ENCODE data around the gene FKBP2.

Gene FKBP2

DNA sequence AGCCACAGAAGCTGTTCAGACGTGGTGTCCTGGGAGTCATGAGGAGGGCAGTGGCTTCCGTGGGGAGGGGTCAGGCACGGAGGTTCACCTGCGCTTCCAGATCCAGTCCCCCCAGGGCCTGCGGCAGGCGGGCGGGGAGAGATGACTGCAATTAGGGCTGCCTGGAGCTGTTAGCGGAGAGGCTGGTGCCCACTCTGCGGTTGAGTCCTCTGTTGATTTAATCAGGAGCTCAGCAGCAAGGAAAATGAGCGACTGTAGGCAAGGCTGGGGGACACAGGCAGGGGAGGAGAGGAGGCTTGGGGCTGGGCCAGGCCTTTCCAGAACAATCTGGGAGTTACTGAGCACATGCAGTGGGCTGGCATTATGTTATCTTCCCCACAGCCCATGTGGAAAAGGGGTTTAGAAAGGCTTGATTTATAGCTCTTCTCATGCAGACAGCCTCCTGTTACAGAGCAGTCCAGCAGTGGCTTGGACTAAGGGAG is 23.5 kb downstream of the FKBP2 start:
- DNase-seq (ENCODE audit: low read depth): no peak

DNA sequence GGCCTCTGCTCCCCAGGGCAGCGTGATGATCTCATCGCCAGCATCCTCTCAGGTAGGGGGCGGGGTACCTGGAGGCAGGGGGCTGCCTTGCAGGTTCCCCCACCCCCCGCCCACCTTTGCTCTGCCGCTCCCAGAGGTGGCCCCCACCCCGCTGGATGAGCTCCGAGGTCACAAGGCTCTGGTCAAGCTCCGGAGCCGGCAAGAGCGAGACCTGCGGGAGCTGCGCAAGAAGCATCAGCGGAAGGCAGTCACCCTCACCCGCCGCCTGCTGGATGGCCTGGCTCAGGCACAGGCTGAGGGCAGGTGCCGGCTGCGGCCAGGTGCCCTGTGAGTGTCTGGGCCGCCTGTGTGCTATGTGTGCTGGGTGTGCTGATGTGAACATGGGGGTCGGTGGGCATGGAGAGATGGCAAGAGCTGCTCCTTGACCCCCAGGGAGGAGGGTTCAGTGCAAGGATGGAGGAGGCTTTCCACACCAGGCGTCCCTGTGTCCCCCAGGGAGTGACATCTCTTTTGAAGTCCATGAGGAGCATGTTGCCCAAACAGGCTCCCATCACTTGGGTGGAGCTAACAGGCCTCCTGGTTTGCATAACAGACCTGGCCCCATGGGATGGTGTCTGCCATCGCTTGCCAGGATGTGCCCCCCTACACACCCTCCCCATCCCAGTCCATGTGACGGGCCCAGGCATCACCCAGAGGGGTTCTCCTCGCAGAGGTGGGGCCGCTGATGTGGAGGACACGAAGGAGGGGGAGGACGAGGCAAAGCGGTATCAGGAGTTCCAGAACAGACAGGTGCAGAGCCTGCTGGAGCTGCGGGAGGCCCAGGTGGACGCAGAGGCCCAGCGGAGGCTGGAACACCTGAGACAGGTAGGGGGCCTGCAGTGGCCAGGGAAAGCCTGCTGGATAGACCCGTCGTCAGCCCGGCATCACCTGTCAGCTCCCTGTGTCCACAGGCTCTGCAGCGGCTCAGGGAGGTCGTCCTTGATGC is 24.6 kb downstream of the FKBP2 start:
- no peak for DNase-seq (ENCODE audit: low read depth)

DNA sequence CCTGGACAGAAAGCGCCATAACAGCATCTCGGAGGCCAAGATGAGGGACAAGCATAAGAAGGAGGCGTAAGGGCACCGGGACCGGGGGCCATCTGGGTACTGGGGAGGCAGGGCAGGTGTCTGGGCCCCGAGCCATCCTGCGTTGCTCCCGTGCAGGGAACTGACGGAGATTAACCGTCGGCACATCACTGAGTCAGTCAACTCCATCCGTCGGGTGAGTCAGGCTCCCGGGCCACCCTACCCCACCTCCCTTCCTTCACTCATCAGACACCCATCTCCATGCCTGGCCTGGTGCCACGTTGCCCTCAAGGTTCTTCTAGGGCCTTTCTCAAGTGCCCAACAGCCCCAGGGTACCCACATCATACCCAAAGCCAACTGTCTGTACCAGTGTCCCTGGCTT is 25.4 kb downstream of the FKBP2 start:
- no peak for DNase-seq (ENCODE audit: low read depth)

DNA sequence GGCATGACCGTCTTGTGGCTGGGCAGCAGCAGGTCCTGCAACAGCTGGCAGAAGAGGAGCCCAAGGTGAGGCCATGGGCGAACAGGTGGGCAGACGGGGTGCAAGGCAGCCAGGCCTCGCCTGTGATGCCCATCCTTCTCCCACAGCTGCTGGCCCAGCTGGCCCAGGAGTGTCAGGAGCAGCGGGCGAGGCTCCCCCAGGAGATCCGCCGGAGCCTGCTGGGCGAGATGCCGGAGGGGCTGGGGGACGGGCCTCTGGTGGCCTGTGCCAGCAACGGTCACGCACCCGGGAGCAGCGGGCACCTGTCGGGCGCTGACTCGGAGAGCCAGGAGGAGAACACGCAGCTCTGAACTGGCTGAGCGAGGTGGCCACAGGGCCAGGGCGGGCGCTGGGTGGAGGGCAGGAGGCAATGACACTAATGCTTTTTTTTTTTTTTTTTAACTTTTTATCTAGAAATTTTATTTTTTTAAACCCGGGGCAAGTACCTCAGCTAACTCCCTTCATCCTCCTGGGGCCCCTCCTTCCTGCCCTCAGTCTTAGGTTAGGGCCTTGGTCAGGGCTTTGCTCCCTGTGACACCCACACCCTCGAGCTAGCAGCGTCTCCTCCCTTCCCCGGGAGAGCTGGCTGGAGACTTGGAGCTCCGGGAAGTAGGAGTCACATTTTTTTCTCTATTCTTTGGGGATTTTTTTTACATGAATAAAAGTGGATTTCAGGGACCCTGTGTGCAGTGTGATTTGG is 26.5 kb downstream of the FKBP2 start:
- no peak for DNase-seq (ENCODE audit: low read depth)

DNA sequence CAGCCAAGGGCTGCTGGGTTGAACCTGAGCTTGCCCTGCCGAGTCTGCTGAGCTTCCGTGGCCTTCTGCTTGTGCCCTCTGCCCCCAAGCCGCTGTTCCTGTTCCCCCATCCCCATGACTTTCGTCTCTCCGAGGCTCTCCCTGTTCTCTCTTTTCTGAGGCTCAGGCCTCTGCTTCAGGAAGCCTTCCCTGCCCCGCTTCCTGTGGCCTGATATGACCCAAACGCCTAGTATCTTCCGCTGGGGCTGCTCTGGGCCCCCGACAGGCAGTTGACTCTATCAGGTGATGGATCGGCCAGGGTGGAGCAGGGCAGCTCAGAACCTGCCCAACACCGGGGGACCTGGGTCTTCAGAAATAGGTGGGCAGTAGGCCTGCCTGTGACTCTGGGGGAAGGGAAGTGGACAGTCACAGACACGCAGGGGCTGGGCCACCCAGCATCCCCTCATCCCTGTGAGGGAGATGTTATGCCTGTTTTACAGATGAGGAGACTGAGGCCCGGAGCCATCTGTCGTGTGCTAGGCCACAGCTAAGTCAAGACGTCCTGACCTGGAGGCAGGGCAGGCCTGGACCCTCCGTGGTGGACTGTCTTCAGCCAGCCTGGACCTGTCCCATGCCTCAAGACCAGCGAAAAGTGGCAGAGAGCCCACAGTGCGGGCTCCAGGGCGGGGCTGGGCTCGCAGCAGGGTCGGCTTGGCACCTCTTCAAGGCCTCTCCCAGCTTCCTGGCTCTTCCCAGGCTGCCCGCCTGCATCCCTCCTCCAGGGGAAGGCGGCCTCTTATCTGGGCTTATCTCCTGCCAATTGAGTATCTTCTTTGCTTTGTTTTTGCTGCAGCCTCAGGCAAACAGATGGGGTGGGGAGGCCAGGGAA is 27.4 kb downstream of the FKBP2 start:
- no peak for DNase-seq (ENCODE audit: low read depth)

DNA sequence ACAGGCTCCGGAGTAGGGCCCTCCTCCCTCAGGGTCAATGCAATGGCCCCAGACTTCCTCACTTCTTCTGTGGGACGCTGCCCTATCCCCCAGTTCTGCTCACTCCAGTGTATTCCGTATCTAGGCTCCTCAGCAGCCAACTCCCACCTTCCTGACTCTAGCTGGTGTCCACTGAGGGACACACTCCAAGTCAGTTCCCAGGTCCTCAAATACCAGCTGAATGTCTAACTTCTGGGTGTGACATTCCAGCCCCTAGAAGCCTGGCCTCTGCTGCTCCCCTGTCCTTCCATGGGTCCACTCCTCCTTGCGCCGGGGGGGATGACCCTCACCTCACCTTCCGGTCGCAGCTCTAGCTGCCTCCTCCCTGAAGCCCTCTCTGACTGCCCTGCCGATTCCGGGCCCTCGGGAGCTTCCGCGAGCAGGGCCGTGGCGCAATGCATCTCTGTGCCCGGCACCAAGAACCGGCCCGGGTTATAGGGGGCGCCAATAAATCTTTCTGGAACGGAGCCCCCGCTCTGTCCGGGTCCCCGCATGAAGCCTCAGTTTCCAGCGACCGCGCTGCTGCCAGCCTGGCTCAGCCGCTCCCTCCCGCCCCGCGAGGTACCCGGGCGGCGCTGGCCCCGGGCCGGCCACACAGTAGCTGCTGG is 28.1 kb downstream of the FKBP2 start:
- no peak for DNase-seq (ENCODE audit: low read depth)

DNA sequence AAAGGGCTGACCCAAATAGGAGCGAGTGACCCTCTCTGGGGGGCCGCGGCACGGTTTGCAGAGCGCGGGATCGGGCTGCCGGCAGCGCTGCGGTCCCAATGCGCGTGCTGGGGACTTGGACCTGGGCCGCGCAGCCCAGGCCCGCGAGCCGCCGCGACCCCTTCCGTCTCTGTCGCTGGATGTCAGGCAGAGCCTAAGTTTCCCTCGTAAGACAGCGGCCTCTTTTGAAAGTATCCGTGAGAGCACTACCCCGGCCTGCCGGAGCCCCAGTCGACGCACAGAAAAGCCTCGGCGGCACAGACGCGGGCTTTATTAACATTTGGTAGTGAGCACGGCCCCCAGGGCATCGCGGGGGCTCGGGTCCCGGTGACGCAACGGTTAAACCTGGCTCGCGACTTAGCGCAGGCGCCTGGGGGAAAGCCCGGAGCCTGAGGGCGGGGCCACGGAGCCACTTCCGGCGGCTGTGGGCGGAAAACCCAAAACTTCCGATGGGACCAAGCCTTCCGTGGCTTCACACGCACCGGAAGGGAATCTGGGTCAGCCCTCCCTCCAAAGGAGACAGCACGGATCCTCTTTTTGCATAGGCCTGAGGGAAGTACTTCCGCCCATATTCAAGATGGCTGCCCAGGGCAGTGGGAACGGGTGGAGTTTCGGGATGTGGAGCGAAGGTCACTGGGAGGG is 28.8 kb downstream of the FKBP2 start:
- peak; percentile 100 for DNase-seq (ENCODE audit: low read depth)

DNA sequence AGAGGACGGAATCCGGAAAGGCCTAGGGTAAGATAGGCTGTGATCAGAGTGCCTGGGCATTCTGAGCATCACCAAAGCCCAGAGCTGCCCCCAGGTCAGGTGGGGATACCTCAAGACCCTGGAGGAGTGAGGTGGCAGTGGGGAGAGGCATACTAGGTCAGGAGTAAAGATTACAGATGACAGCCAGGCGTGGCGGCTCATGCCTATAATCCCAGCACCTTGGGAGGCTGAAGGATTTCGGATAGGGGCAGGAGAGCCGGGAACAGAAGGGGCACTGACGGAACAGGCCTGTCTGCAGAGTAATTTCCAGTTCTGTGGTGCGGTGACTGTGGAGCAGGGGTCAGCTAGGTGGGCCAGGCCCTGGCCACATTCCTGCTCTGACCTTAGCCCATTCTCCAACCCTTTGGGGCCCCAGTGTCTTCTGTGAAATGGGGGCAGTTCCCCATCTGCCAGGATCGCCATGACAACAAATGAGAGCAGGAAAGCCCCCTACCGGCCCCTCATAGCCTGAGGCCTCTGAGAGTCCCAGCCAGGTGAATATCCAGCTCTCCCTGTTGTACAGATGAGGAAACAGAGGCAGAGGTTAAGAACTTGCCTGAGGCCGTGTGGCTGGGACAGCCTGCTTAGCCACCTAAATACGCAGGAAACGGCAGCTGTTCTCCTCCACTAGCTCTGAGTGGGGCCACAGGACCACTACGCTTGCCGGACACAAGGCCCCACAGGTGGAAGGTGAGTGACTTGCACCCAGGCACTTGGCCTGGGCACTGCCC is 34.3 kb downstream of the FKBP2 start:
- no peak for DNase-seq (ENCODE audit: low read depth)

DNA sequence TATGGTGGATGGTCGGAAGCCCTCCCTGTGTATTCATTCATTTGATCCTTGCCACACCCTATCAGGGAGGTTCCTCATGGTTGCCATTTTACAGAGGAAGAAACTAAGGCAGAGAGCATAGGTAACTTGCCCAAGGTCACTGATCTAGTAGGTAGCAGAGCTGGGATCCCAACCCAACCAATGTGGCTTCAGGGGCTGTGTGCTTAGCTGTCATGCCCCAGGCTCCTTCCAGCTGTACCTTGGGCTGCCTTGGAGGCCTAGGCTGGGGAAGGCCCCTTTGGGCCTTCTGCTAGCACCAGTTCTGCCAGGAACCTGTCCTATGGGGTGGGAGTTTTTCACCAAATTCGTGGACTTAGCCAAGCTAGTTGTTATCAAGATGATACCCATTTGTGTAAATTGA is 34.9 kb downstream of the FKBP2 start:
- no peak for DNase-seq (ENCODE audit: low read depth)

DNA sequence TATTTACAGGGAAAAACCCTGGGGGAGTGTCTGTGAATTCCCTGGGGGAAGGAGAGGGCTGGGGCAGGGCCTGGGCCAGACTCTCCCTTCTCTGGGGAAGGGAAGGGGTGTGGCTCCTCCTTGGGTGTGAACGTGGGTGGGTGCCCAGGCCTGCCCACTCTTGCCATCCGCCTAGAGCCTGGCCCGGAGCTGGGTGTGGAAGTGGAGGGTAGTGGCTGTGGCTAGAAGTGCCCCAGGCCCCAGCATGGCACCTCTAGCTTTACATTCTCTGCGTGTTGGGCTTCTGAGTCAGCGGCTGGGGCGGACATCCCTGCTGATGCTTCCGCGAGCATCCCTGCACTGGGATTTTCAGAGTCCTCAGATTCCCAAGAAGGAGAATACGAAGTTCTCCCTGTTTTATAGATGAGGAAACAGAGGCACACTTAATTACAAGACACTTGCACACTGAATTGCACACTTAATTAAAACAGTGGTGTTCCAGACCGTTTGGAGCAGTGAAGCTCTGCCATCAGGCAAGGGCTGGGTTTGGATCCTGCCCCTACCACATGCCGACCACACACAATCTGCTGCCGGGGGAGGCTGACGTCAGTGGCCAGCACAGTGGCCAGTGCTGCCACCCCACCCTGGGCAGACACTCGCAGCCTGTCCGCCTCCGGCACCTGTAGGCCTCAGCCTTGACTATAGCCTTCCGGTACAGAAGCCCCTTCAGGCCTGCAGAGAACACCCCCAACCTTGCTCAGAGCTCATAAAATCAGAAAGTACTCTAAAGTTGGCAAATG is 35.9 kb downstream of the FKBP2 start:
- no peak for DNase-seq (ENCODE audit: low read depth)

DNA sequence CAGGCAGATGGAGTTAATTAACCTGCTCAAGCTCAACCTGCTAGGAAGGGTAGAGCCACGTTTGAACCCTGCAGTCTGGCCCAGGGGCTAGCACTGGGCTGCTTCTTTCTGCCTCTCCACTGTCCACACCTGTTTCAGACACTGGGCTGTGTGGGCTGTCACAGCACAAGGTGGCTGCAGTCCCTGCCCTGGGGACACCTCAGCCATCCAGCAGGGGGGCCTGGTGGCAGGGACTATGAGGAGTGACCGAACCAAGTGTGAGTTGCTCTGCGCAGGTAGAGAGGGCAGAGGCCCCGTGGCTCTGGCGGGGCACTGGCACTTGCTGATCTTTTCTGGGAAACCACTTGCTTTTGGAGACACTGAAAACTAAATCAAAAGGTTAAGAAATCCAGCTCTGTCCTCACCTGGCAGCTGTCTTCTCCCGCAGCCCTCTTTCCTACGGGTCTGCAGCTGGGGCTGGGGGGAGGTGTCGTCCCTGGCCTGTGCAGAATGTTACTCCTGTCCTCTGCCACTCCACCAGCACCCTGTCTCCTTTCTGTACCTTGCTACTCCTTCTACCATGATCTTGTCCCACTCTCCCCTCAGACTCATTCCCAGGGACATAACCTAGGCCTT is 37.8 kb downstream of the FKBP2 start:
- DNase-seq (ENCODE audit: low read depth): no peak

DNA sequence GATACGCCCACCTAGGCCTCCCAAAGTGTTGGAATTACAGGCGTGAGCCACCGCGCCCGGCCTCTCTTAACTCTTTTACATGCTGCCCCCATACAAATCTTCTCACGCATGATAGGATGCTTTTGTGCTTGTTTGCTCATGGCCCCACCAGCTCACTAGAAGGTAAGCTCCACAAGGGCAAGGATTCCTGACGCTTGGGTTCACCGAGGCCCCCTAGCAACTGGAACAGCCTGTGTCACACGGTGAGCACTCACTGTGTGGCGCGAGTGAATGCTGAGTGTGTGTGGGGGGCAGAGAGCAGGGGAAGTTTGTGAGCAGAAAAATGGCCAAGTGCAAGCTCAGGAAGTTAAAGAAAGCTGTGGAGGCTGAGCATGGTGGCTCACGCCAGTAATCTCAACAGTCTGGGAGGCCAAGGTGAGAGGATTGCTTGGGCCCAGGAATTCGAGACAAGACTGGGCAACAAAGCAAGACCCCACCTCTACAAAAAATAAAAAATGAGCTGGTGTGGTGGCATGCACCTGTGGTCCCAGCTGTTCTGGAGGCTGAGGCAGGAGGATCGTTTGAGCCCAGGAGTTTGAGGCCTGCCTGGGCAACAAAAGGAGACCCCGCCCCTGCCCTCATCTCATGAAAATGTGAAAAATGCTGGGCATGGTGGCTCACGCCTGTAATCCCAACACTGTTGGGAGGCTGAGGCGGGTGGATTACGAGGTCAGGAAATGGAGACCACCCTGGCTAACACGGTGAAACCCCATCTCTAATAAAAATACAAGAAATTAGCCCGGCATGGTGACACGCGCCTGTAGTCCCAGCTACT is 41.3 kb downstream of the FKBP2 start:
- no peak for DNase-seq (ENCODE audit: low read depth)

DNA sequence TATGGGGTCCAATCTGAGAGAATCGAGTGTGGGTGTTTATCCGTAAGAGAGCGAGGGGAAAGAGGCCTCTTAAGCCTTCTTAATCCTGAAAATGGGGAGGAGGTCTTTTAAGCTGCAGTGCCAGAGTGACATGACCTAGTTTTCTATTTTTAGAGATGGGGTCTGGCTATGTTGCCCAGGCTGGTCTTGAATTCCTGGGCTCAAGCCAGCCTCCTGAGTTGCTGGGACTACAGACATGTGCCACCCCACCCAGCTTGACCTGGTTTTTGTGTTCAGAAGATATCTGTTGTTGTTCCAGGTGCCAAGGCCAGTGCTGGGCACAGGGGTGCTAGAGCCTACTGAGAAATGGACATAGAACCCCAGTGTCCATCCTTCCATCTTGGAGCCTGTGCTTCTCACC is 42.2 kb downstream of the FKBP2 start:
- no peak for DNase-seq (ENCODE audit: low read depth)

DNA sequence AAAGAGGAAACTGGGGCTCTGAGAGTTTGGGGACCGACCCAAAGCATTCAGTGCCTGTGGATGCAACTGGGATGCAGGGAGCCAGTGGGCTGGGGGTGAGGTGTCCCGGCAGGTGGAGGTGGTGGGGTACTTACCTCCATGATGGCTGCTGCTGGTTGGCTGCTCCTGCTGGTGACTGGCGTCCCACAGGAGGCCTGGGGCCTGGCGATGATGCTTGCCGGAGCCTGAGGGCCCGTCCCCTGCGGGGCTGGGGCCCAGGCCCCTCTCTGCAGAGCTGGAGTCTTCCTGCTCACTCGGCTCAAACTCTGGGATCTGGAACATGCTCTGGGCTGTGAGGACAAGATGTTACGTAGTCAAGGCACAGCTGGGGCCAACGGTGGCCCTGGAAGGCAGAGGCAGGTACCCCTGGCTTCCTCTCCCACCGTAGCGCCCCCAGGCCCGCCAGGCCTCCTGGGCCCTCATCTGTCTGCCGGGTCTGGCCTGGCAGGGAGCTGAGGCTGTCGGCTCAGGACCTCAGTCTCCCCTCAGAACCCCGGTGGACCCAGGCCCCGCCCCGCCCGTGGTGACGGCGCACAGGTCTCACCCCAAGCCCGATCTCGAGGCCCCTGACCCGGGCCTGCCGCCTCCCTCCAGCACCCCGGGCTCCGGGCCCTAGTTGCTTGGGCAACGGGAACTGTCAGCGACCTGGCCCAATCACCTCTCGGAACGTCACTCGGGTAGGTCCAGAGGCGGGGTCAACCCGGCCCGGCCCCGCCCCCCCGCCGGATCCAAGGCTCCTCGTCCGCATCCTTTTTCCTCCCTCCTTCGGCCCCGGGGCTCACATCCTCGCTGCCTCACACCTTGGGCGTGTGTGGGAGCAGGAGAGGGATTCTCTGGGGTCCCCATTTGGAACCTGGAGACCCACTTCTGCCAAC is 43.4 kb downstream of the FKBP2 start, which contains the start of gene BAD:
TSS of gene BAD (minus strand) at position 618 of the 914 bp plus-strand sequence. CDS start at position 321, 297 bp downstream.
- peak; percentile 81 for DNase-seq (ENCODE audit: low read depth)

DNA sequence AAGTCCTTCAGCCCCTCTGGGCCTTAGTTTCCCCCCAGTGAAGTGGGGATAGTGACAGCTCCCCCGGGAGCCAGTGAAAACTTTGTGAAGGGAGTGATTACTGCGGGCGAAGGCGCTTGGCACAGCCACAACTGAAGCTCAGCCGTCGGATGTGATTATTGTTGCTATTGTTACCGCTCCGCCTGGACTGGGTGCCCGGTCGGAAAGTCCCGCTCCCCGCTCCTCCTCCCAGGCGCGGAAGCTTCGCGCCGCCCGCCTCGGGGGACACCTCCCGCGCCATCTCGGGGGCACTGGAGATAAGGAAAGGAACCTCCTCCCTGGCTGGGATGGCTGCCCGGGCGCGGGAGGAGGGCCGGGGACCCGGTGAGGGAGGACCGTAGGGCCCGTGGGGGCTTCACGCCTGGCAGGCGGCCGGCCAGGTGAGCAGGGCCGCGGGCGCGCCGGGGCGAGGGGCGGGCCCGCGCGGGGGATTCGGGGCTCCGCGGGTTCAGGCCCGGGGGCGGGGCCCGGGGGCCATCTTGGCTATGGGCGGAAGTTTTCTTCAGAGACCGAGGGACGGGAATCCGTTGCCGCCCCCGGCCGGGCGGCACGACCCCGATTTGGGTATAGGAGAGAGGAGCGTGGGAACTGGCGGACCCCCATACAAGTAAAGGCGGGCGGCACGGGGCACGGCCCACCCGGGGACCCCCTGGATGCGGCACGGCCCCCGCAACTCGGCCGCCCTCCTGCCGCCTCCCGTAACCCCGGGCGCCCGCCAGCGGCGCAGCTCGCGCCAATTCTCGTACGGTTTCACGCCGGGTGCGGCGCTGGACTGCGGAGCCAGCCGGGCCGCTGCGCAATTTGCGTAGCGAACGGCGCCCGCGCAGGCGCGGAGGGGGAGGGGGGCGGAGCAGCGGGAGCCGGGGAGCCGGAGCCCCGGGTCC is 44.3 kb downstream of the FKBP2 start, which contains the start of gene GPR137:
TSS of gene GPR137 (plus strand) at position 887 of the 923 bp plus-strand sequence. CDS start 677 bp downstream, outside the sequence.
- DNase-seq (ENCODE audit: low read depth): no peak

Data from fibroblast of the conjunctiva (primary cell).